HepG2 (cell line): Measurements from ENCODE around the gene THRA. TPM values are rescaled to one million over a fixed set of nuclear protein-coding genes. Genes with fewer than 3 reads are reported as not detected.

ENCODE experiments used
- ARID5B ChIP-seq: IDR thresholded peaks from 2 replicates; pipeline ENCODE4 v1.4.0; 2020; ENCODE audit warnings: mild to moderate bottlenecking, missing genetic modification reagents
- ATAD3A ChIP-seq: sonication (generic); formaldehyde crosslinking; IDR thresholded peaks from 2 replicates; pipeline ENCODE4 v1.4.0; 2020; ENCODE audit warnings: missing genetic modification reagents
- CREM ChIP-seq, 2 experiments: sonication (generic) in 1 of 2; formaldehyde crosslinking in 1 of 2; IDR thresholded peaks; 2 replicates each; pipeline versions ENCODE4 v1.4.0 to v1.6.1; 2016 to 2020; ENCODE audit warnings: antibody characterized with exemption in 1 of 2, mild to moderate bottlenecking in 1 of 2, missing genetic modification reagents in 1 of 2
- HCFC1 ChIP-seq: fragments of 150-350 bp; IDR thresholded peaks from 2 replicates; pipeline ENCODE4 v1.6.1; 2014; ENCODE audit warnings: low read depth, low read length
- MBNL3 ChIP-seq: fragments of 250-450 bp; sonication (Bioruptor Pico); conservative IDR thresholded peaks from 2 replicates; pipeline ENCODE4 v1.8.0; 2022; ENCODE audit warnings: mild to moderate bottlenecking, inconsistent platforms
- MIER3 ChIP-seq: IDR thresholded peaks from 2 replicates; pipeline ENCODE4 v1.6.1; 2016; ENCODE audit warnings: missing compliant biosample characterization, borderline replicate concordance
- MTF1 ChIP-seq: sonication (generic); formaldehyde crosslinking; IDR thresholded peaks from 2 replicates; pipeline ENCODE4 v1.5.0; 2020; ENCODE audit warnings: missing genetic modification reagents
- MXD1 ChIP-seq: sonication (generic); formaldehyde crosslinking; IDR thresholded peaks from 2 replicates; pipeline ENCODE4 v1.4.0; 2020; ENCODE audit warnings: mild to moderate bottlenecking, missing genetic modification reagents
- RFXAP ChIP-seq: sonication (generic); formaldehyde crosslinking; IDR thresholded peaks from 2 replicates; pipeline ENCODE4 v1.4.0; 2020; ENCODE audit warnings: missing genetic modification reagents, borderline replicate concordance
- ZBTB44 ChIP-seq: sonication (generic); formaldehyde crosslinking; IDR thresholded peaks from 2 replicates; pipeline ENCODE4 v1.4.0; 2020; ENCODE audit warnings: missing genetic modification reagents
- ZBTB49 ChIP-seq: sonication (generic); formaldehyde crosslinking; IDR thresholded peaks from 2 replicates; pipeline ENCODE4 v1.4.0; 2020; ENCODE audit warnings: missing genetic modification reagents, borderline replicate concordance
- ZNF737 ChIP-seq: sonication (generic); formaldehyde crosslinking; IDR thresholded peaks from 2 replicates; pipeline ENCODE4 v1.5.0; 2020; ENCODE audit warnings: missing genetic modification reagents, mild to moderate bottlenecking, borderline replicate concordance
- ZNF746 ChIP-seq: sonication (generic); formaldehyde crosslinking; IDR thresholded peaks from 2 replicates; pipeline ENCODE4 v1.8.0; 2022; ENCODE audit warnings: mild to moderate bottlenecking, missing genetic modification reagents
- ZSCAN5A ChIP-seq: sonication (generic); formaldehyde crosslinking; IDR thresholded peaks from 2 replicates; pipeline ENCODE4 v1.8.0; 2022; ENCODE audit warnings: mild to moderate bottlenecking, missing genetic modification reagents, borderline replicate concordance
- ZXDC ChIP-seq: sonication (generic); formaldehyde crosslinking; IDR thresholded peaks from 2 replicates; pipeline ENCODE4 v1.5.0; 2020; ENCODE audit warnings: mild to moderate bottlenecking, missing genetic modification reagents
- polyA plus RNA-seq, 8 experiments: library from polyadenylated mRNA; depleted of rRNA in 3 of 8; stranded (reverse) in 7 of 8; unstranded in 1 of 8; fragments of >200 nt; fragmentation: Illumina TruSeq in 4 of 8; extraction: Trizol in 4 of 8; gene quantifications; 2 replicates each; pipeline versions ENCODE4 v1.2.1 to v1.2.3, GENCODE V29; 2011 to 2016; ENCODE audit warnings: low read depth in 4 of 8, missing spikeins in 1 of 8, mixed read lengths in 1 of 8; ENCODE audit not compliant: insufficient read depth in 1 of 8
- total RNA-seq, 5 experiments: library from RNA; depleted of rRNA; stranded (reverse); fragments of >200 nt; fragmentation: Illumina TruSeq; extraction: Trizol; gene quantifications; 2 replicates each; pipeline ENCODE4 v1.2.3, GENCODE V29; 2016; ENCODE audit warnings: low read depth in 1 of 5

The THRA gene
- total and polyA plus RNA-seq, 2 of the 13 experiments (the other 11 are each of a cell fraction or from before 2014, with no cell fraction given), result 8.0 to 9.9 TPM

- peak; percentile 73; the same call in 1 of the 2 replicates for TF ChIP-seq ZXDC
- no peak for TF ChIP-seq RFXAP
- no peak for TF ChIP-seq ZBTB44 (CRISPR knock-in tag)
- TF ChIP-seq MBNL3, result no peak
- TF ChIP-seq CREM (IDR thresholded peaks at IDR 0.05), result no peak
- TF ChIP-seq CREM (CRISPR knock-in tag; IDR thresholded peaks at IDR 0.05), result no peak
- no peak for TF ChIP-seq ZNF737
- no peak for TF ChIP-seq HCFC1
- TF ChIP-seq ZBTB49 (CRISPR knock-in tag), result no peak
- TF ChIP-seq ARID5B (CRISPR knock-in tag), result no peak
- no peak for TF ChIP-seq ATAD3A (CRISPR knock-in tag)
- TF ChIP-seq ZNF746 (CRISPR knock-in tag), result 0 out of 2 replicates have a peak, but pooled peaks have one; percentile 37
- no peak for TF ChIP-seq ZSCAN5A (CRISPR knock-in tag)
- no peak for TF ChIP-seq MTF1 (CRISPR knock-in tag)
- TF ChIP-seq MXD1, result no peak
- TF ChIP-seq MIER3 (CRISPR knock-in tag), result no peak
These were observed 60.4 kb downstream of the THRA start (continued) for GRCh38 chr17:40122999-40123810.
